HS-27A (cell line): ENCODE measurements around the gene ZCCHC12.
"Not testable (repeated sequence)": the region's sequence is repeated elsewhere in the genome, so short reads cannot be mapped to it uniquely, and the experiment has no call there.

Experiments used
- DNase-seq: peaks from one replicate; pipeline ENCODE4 v3.0.0-alpha.2; 2012; ENCODE audit warnings: low read depth, missing footprints

Gene ZCCHC12

GRCh38 chrX:118823263-118824172 lies at the start of gene ZCCHC12:
Gene ZCCHC12 (plus strand): TSS chrX:118823824. CDS start chrX:118825245, 1,421 bp downstream.
- no peak for DNase-seq

- DNase-seq: no peak
Measured at GRCh38 chrX:118779581-118779980, 44.0 kb upstream of the ZCCHC12 start.

- no peak for DNase-seq
Measured at GRCh38 chrX:118780509-118780908, 43.1 kb upstream of the ZCCHC12 start.

GRCh38 chrX:118780911-118781310 lies 42.7 kb upstream of the ZCCHC12 start:
- no peak for DNase-seq

- DNase-seq: no peak
Measured at GRCh38 chrX:118795528-118796280, 27.9 kb upstream of the ZCCHC12 start.

- DNase-seq: no peak
Measured at GRCh38 chrX:118802857-118803256, 20.8 kb upstream of the ZCCHC12 start.

- no peak for DNase-seq
Measured at GRCh38 chrX:118807151-118808017, 16.2 kb upstream of the ZCCHC12 start.

GRCh38 chrX:118817257-118817656 lies 6.4 kb upstream of the ZCCHC12 start:
- DNase-seq: not testable (repeated sequence)

- DNase-seq: no peak
Measured at GRCh38 chrX:118824173-118824730, 628 bp downstream of the ZCCHC12 start.

GRCh38 chrX:118825227-118825626 lies 1.6 kb downstream of the ZCCHC12 start:
- DNase-seq: no peak

- peak; percentile 40 for DNase-seq
Measured at GRCh38 chrX:118839334-118839958, 15.8 kb downstream of the ZCCHC12 start.

GRCh38 chrX:118847676-118848075 lies 24.1 kb downstream of the ZCCHC12 start:
- DNase-seq: no peak

GRCh38 chrX:118853596-118853995 lies 30.0 kb downstream of the ZCCHC12 start:
- DNase-seq: no peak

- DNase-seq: no peak
Measured at GRCh38 chrX:118855681-118856310, 32.2 kb downstream of the ZCCHC12 start.

GRCh38 chrX:118857006-118857405 lies 33.4 kb downstream of the ZCCHC12 start:
- DNase-seq: no peak

- DNase-seq: no peak
Measured at GRCh38 chrX:118861338-118861737, 37.7 kb downstream of the ZCCHC12 start.

GRCh38 chrX:118862091-118862490 lies 38.5 kb downstream of the ZCCHC12 start:
- no peak for DNase-seq

GRCh38 chrX:118862979-118863378 lies 39.4 kb downstream of the ZCCHC12 start:
- DNase-seq: no peak

- DNase-seq: no peak
Measured at GRCh38 chrX:118864063-118864635, 40.5 kb downstream of the ZCCHC12 start.

GRCh38 chrX:118865231-118865630 lies 41.6 kb downstream of the ZCCHC12 start:
- DNase-seq: no peak
